CD14-positive monocyte (primary cell): Measurements from ENCODE around the gene CDC26. TPM values are rescaled to one million over a fixed set of nuclear protein-coding genes. Genes with fewer than 3 reads are reported as not detected.
A peak's percentile ranks its signal among the peaks of the same experiment; 100 is the strongest.

Experiments used
- DNase-seq, 3 donors: peaks; one replicate each; pipeline ENCODE4 v3.0.0-alpha.2; 2011 to 2022
- H2AFZ ChIP-seq: 2 replicates; pipeline ENCODE4 v1.6.0; 2012; ENCODE audit warnings: mild to moderate bottlenecking, low read depth, low read length, inconsistent platforms; ENCODE audit not compliant: insufficient read depth, poor library complexity, severe bottlenecking
- H3K27ac ChIP-seq, 2 donors: 1 replicate in 1 of 2; 2 replicates in 1 of 2; pipeline ENCODE4 v1.5.1; 2012 to 2013; ENCODE audit warnings: low read length in 2 of 2, control low read depth in 1 of 2, inconsistent platforms in 1 of 2, low read depth in 1 of 2, mild to moderate bottlenecking in 1 of 2
- H3K27me3 ChIP-seq, 2 donors: one replicate each; pipeline versions ENCODE4 v1.6.0 to v1.6.1; 2011 to 2013; ENCODE audit warnings: low read length in 2 of 2; ENCODE audit not compliant: control insufficient read depth in 2 of 2, insufficient read depth in 2 of 2
- H3K36me3 ChIP-seq, 2 donors: replicated peaks in 1 of 2; 1 replicate in 1 of 2; 2 replicates in 1 of 2; pipeline versions ENCODE4 v1.5.1 to v1.6.1; 2012 to 2013; ENCODE audit warnings: low read length in 2 of 2, control low read depth in 1 of 2, inconsistent platforms in 1 of 2, mild to moderate bottlenecking in 1 of 2; ENCODE audit not compliant: insufficient read depth in 2 of 2, control insufficient read depth in 1 of 2
- H3K4me1 ChIP-seq, 2 donors: 1 replicate in 1 of 2; 2 replicates in 1 of 2; pipeline versions ENCODE4 v1.5.1 to v1.6.1; 2012 to 2013; ENCODE audit warnings: low read length in 2 of 2, control low read depth in 1 of 2, inconsistent platforms in 1 of 2, mild to moderate bottlenecking in 1 of 2, moderate library complexity in 1 of 2; ENCODE audit not compliant: insufficient read depth in 2 of 2, control insufficient read depth in 1 of 2
- H3K4me2 ChIP-seq: replicated peaks from 2 replicates; pipeline ENCODE3; 2012; ENCODE audit warnings: low read length, moderate library complexity, mild to moderate bottlenecking; ENCODE audit not compliant: poor library complexity, severe bottlenecking; ENCODE audit errors: extremely low read depth
- H3K4me3 ChIP-seq, 3 experiments: fragments of 200-600 bp in 1 of 3; sonication (generic) in 1 of 3; replicated peaks in 1 of 3; 1 replicate in 2 of 3; 2 replicates in 1 of 3; pipeline ENCODE4 v1.5.1; 2011 to 2013; ENCODE audit warnings: low read length in 3 of 3, mild to moderate bottlenecking in 3 of 3, control low read depth in 2 of 3, low read depth in 2 of 3, inconsistent platforms in 1 of 3, moderate library complexity in 1 of 3
- H3K79me2 ChIP-seq: 2 replicates; pipeline ENCODE4 v1.6.0; 2012; ENCODE audit warnings: mild to moderate bottlenecking, control low read depth, inconsistent platforms, low read length, moderate library complexity; ENCODE audit not compliant: insufficient read depth
- H3K9ac ChIP-seq: 2 replicates; pipeline ENCODE4 v1.6.0; 2017; ENCODE audit warnings: low read length, mild to moderate bottlenecking; ENCODE audit not compliant: insufficient read depth, poor library complexity, severe bottlenecking
- H3K9me3 ChIP-seq, 2 donors: replicated peaks in 1 of 2; 1 replicate in 1 of 2; 2 replicates in 1 of 2; pipeline versions ENCODE4 v1.5.1 to v1.6.1; 2012 to 2013; ENCODE audit warnings: low read length in 2 of 2, control low read depth in 1 of 2; ENCODE audit not compliant: control insufficient read depth in 1 of 2, insufficient read depth in 1 of 2
- H4K20me1 ChIP-seq: 2 replicates; pipeline ENCODE4 v1.6.0; 2012; ENCODE audit warnings: mild to moderate bottlenecking, low read length, control low read depth, moderate library complexity; ENCODE audit not compliant: insufficient read depth
- H3K27ac Mint-ChIP-seq, 7 donors: one replicate each; pipeline ENCODE4 v1.8.0; 2020; ENCODE audit warnings: mild to moderate bottlenecking in 7 of 7, mixed read lengths in 7 of 7, moderate library complexity in 6 of 7, inconsistent platforms in 2 of 7
- H3K27me3 Mint-ChIP-seq, 3 donors: one replicate each; pipeline ENCODE4 v1.8.0; 2021 to 2022; ENCODE audit warnings: low read depth in 3 of 3, mild to moderate bottlenecking in 3 of 3, mixed read lengths in 3 of 3, moderate library complexity in 3 of 3, inconsistent platforms in 1 of 3
- H3K36me3 Mint-ChIP-seq, 2 donors: one replicate each; pipeline ENCODE4 v1.8.0; 2020; ENCODE audit warnings: mixed read lengths in 2 of 2, inconsistent platforms in 1 of 2, mild to moderate bottlenecking in 1 of 2
- H3K4me1 Mint-ChIP-seq: one replicate; pipeline ENCODE4 v1.8.0; 2020; ENCODE audit warnings: mild to moderate bottlenecking, mixed read lengths
- H3K4me3 Mint-ChIP-seq, 2 donors: one replicate each; pipeline ENCODE4 v1.8.0; 2020; ENCODE audit warnings: mild to moderate bottlenecking in 2 of 2, mixed read lengths in 2 of 2, moderate library complexity in 1 of 2
- H3K9me3 Mint-ChIP-seq, 7 donors: one replicate each; pipeline ENCODE4 v1.8.0; 2020 to 2022; ENCODE audit warnings: mixed read lengths in 7 of 7, mild to moderate bottlenecking in 6 of 7, moderate library complexity in 6 of 7, inconsistent platforms in 2 of 7
- WGBS: methylation state at CpG from one replicate; pipeline ENCODE4 v1.1.5; 2013; ENCODE audit warnings: missing lambda C conversion rate; ENCODE audit not compliant: insufficient coverage; 5-methylcytosine and 5-hydroxymethylcytosine counted together
- intact Hi-C, 2 donors: fragments of 100-400 bp; cut with micrococcal nuclease; formaldehyde crosslinking; loops; one replicate each; pipeline versions ENCODE4 v1.15.0 to v1.15.1; 2023
- polyA plus RNA-seq, 3 donors: library from polyadenylated mRNA; depleted of rRNA in 1 of 3; unstranded in 2 of 3; stranded (reverse) in 1 of 3; fragments of 300-500 nt in 2 of 3; fragments of >200 nt in 1 of 3; fragmentation: Illumina TruSeq in 2 of 3; gene quantifications; 1 replicate in 2 of 3; 2 replicates in 1 of 3; pipeline ENCODE4 v1.2.3, GENCODE V29; 2012 to 2021
- TF ChIP-seq, protein P1 (sequence below): fragments of 200-600 bp; IDR thresholded peaks from one replicate; pipeline ENCODE4 v1.8.0; 2022; ENCODE audit warnings: antibody characterized with exemption, mild to moderate bottlenecking

Gene CDC26
- polyA plus RNA-seq, 3 donors, result 17.9 to 87.8 (median 77.8) TPM

DNA sequence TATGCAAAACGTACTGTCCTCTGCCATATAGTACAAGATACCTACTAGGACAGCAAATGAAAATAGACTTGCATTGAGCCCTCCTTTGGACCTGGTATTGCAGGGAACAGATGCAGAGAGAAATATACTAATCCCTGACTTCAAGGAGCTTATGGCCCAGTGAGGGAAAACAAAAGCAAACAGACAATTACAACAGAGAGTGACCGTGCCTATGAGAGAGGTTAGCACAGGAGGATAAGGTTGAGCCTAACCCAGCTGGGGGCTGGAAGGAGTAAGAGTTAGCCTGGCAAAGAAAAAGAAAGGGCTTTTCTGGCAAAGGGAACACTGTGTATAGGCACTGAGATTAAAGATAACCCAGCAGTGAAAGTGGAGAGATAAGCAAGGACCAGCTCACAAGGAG, 5.5 kb downstream of the CDC26 start:
- intact Hi-C loops, result loop anchor here (5.0 kb wide), 2 partner anchors 312 to 387 kb away; no protein-coding TSS in a partner anchor
- H3K4me1 ChIP-seq, result peaks cover 4 to 10% of the 10 kb centered on the region in 2 donors
- H3K36me3 ChIP-seq, result peaks cover 59 to 81% of the 10 kb centered on the region in 2 donors
- no peak overlapping the region for H2AFZ ChIP-seq
- H3K4me1 Mint-ChIP-seq, result peaks cover 4% of the 10 kb centered on the region
- no peaks in the 10 kb centered on the region for H3K27me3 ChIP-seq
- WGBS, result 100% methylated on average over 1 of the region's 2 CpGs
- peak overlapping the region in 1 of 7 donors; percentile 48 for H3K27ac Mint-ChIP-seq
- H3K79me2 ChIP-seq, result peaks cover 17% of the 10 kb centered on the region
- peaks cover 10% of the 10 kb centered on the region for H4K20me1 ChIP-seq
- H3K4me3 ChIP-seq, result no peak overlapping the region
- peaks cover 0 to 1% (median 0%) of the 10 kb centered on the region in 7 donors for H3K9me3 Mint-ChIP-seq
- H3K4me2 ChIP-seq, result no peak overlapping the region
- no peaks in the 10 kb centered on the region for H3K27me3 Mint-ChIP-seq
- no peak overlapping the region for H3K27ac ChIP-seq
- TF ChIP-seq, protein P1, sequence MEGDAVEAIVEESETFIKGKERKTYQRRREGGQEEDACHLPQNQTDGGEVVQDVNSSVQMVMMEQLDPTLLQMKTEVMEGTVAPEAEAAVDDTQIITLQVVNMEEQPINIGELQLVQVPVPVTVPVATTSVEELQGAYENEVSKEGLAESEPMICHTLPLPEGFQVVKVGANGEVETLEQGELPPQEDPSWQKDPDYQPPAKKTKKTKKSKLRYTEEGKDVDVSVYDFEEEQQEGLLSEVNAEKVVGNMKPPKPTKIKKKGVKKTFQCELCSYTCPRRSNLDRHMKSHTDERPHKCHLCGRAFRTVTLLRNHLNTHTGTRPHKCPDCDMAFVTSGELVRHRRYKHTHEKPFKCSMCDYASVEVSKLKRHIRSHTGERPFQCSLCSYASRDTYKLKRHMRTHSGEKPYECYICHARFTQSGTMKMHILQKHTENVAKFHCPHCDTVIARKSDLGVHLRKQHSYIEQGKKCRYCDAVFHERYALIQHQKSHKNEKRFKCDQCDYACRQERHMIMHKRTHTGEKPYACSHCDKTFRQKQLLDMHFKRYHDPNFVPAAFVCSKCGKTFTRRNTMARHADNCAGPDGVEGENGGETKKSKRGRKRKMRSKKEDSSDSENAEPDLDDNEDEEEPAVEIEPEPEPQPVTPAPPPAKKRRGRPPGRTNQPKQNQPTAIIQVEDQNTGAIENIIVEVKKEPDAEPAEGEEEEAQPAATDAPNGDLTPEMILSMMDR, result no peak
- H3K36me3 Mint-ChIP-seq, result peaks cover 51 to 76% of the 10 kb centered on the region in 2 donors
- no peak for DNase-seq
- H3K9ac ChIP-seq, result no peak overlapping the region
- no peak overlapping the region for H3K4me3 Mint-ChIP-seq
- H3K9me3 ChIP-seq, result no peaks in the 10 kb centered on the region

DNA sequence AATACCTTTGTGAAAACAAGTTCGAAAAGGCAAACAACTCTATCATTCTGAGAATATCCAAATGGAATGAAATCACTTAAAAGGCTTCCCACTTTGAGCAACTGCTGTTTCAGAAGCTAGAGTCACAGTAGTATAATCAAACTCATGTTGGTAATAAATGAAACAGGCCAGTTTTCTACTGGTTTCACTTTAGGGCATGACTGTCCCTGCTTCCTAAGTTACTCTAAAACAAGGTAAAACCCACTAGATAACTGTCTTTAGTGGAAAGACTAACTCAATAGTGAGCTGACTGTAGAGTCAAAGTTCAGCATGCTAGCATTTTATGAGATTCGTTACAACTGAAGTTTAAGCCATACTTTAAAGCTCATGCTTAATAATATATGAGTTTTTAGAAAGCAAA, 6.0 kb downstream of the CDC26 start:
- Histone ChIP-seq H2AFZ (no peak overlapping the region), H3K79me2 (peaks cover 11% of the 10 kb centered on the region), H3K9ac (no peak overlapping the region), H3K27me3 (no peaks in the 10 kb centered on the region), H3K4me1 (peaks cover 0 to 5% of the 10 kb centered on the region in 2 donors), H3K4me3 (no peak overlapping the region), H3K27ac (no peak overlapping the region), H3K9me3 (no peaks in the 10 kb centered on the region), H3K4me2 (no peak overlapping the region), H4K20me1 (peaks cover 8% of the 10 kb centered on the region), H3K36me3 (peaks cover 59 to 82% of the 10 kb centered on the region in 2 donors)
- TF ChIP-seq, protein P1, result no peak
- no peak for DNase-seq
- H3K9me3 Mint-ChIP-seq, result peaks cover 0 to 1% (median 0%) of the 10 kb centered on the region in 7 donors
- H3K36me3 Mint-ChIP-seq, result peaks cover 54 to 76% of the 10 kb centered on the region in 2 donors
- H3K4me3 Mint-ChIP-seq, result no peak overlapping the region
- no peaks in the 10 kb centered on the region for H3K27me3 Mint-ChIP-seq
- peak overlapping the region in 1 of 7 donors; percentile 26 for H3K27ac Mint-ChIP-seq
- peaks cover 3% of the 10 kb centered on the region for H3K4me1 Mint-ChIP-seq
- intact Hi-C loops, result no loop called here
- WGBS, result no CpG with 5 or more reads among the region's 2 CpGs
